Measurements from ENCODE around the gene URM1.
"Not testable (repeated sequence)": the region's sequence is repeated elsewhere in the genome, so short reads cannot be mapped to it uniquely, and the experiment has no call there.

Gene URM1

DNA sequence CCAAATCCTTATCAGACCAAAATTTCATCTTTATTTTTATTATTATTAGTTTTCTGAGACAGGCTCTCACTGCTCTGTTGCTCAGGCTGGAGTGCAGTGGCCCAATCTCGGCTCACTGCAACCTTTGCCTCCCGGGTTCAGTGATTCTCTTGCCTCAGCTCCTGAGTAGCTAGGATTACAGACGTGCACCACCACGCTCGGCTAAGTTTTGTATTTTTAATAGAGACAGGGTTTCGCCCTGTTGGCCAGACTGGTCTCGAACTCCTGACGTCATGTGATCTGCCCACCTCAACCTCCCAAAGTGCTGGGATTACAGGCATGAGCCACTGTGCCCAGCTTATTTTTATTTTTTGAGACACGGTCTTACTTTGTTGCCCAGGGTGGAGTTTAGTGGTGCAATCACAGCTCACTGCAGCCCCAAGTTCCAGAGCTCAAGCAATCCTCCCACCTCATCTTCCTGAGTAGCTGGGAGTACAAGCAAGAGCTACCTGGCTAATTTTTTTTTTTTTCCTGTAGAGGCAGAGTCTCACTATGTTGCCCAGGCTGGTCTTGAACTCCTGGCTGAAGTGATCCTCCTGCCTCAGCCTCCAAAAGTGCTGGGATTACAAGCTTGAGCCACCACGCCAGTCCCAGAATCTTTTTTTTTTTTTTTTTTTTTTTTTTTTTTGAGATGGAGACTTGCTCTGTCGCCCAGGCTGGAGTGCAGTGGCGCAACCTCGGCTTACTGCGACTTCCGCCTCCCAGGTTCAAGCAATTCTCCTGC lies 32.1 kb upstream of the URM1 start:
- H3K36me3 ChIP-seq (ENCODE audit: insufficient read depth, low read length) = peaks cover 14% of the 10 kb centered on the region
- H3K9ac ChIP-seq (ENCODE audit: low read length); H3K27ac ChIP-seq (ENCODE audit: low read depth, low read length); H3K4me3 ChIP-seq (ENCODE audit: low read depth in 1 of 2, low read length in 2 of 2); H3K4me1 ChIP-seq (ENCODE audit: insufficient read depth, low read length); H3K9me3 ChIP-seq (ENCODE audit: low read length); H3K27me3 ChIP-seq (ENCODE audit: control insufficient read depth in 1 of 2, insufficient read depth in 2 of 2, low read length in 2 of 2): not testable (repeated sequence)

- Histone ChIP-seq H3K4me3 (ENCODE audit: low read depth in 1 of 2, low read length in 2 of 2) (peak within 1 kb of the TSS; percentile 68 to 72), H3K9me3 (ENCODE audit: low read length) (no peaks in the 10 kb centered on the region), H3K36me3 (ENCODE audit: insufficient read depth, low read length) (peaks cover 24% of the 10 kb centered on the region), H3K9ac (ENCODE audit: low read length) (peak within 1 kb of the TSS; percentile 53), H3K27me3 (ENCODE audit: control insufficient read depth in 1 of 2, insufficient read depth in 2 of 2, low read length in 2 of 2) (no peaks in the 10 kb centered on the region), H3K4me1 (ENCODE audit: insufficient read depth, low read length) (peaks cover 6% of the 10 kb centered on the region), H3K27ac (ENCODE audit: low read depth, low read length) (peak within 1 kb of the TSS; percentile 59)
These were observed 31.1 kb upstream of the URM1 start, which contains the start of gene SLC27A4 for GRCh38 chr9:128339761-128340690. TSS of gene SLC27A4 (plus strand) at chr9:128340527. CDS start at chr9:128343133, 2,606 bp downstream.

- H3K9me3 ChIP-seq (ENCODE audit: low read length) = no peaks in the 10 kb centered on the region
- H3K9ac ChIP-seq (ENCODE audit: low read length) = peak overlapping the region; percentile 53
- H3K36me3 ChIP-seq (ENCODE audit: insufficient read depth, low read length) = peaks cover 32% of the 10 kb centered on the region
- peak overlapping the region; percentile 52 for H3K27ac ChIP-seq (ENCODE audit: low read depth, low read length)
- H3K4me3 ChIP-seq (ENCODE audit: low read depth in 1 of 2, low read length in 2 of 2) = peak overlapping the region; percentile 66 to 68
- no peaks in the 10 kb centered on the region for H3K27me3 ChIP-seq (ENCODE audit: control insufficient read depth in 1 of 2, insufficient read depth in 2 of 2, low read length in 2 of 2)
- H3K4me1 ChIP-seq (ENCODE audit: insufficient read depth, low read length) = peaks cover 6% of the 10 kb centered on the region
These were observed 30.3 kb upstream of the URM1 start for GRCh38 chr9:128340691-128341434.

DNA sequence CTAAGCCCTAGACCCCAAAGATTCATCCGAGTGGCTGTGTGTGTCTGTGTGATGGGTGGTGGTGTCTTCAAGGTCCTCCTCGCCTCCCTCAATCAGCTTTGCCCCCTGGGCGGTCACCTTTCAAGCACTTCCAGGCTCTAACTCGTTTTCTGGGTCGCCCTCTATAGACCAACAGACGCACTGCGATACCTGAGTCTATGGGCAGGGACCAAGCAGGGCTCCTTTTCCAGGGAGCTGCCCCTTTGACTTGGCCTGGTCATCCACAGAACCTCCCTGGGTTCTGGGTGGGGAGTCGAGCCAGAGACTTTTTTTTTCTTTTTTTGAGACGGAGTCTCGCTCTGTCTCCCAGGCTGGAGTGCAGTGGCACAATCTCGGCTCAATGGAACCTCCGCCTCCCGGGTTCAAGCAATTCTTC lies 29.7 kb upstream of the URM1 start:
- Histone ChIP-seq H3K4me3 (ENCODE audit: low read depth in 1 of 2, low read length in 2 of 2) (peak overlapping the region; percentile 66 to 68), H3K4me1 (ENCODE audit: insufficient read depth, low read length) (peaks cover 6% of the 10 kb centered on the region), H3K9me3 (ENCODE audit: low read length) (no peaks in the 10 kb centered on the region), H3K9ac (ENCODE audit: low read length) (peak overlapping the region; percentile 53), H3K27ac (ENCODE audit: low read depth, low read length) (no peak overlapping the region), H3K27me3 (ENCODE audit: control insufficient read depth in 1 of 2, insufficient read depth in 2 of 2, low read length in 2 of 2) (no peaks in the 10 kb centered on the region), H3K36me3 (ENCODE audit: insufficient read depth, low read length) (peaks cover 35% of the 10 kb centered on the region)

- Histone ChIP-seq H3K9me3 (ENCODE audit: low read length) (no peaks in the 10 kb centered on the region), H3K4me1 (ENCODE audit: insufficient read depth, low read length) (peaks cover 6% of the 10 kb centered on the region), H3K27ac (ENCODE audit: low read depth, low read length) (no peak overlapping the region), H3K36me3 (ENCODE audit: insufficient read depth, low read length) (peaks cover 47% of the 10 kb centered on the region), H3K27me3 (ENCODE audit: control insufficient read depth in 1 of 2, insufficient read depth in 2 of 2, low read length in 2 of 2) (no peaks in the 10 kb centered on the region), H3K9ac (ENCODE audit: low read length) (no peak overlapping the region), H3K4me3 (ENCODE audit: low read depth in 1 of 2, low read length in 2 of 2) (no peak overlapping the region)
These were observed 28.0 kb upstream of the URM1 start for GRCh38 chr9:128342971-128343680.

DNA sequence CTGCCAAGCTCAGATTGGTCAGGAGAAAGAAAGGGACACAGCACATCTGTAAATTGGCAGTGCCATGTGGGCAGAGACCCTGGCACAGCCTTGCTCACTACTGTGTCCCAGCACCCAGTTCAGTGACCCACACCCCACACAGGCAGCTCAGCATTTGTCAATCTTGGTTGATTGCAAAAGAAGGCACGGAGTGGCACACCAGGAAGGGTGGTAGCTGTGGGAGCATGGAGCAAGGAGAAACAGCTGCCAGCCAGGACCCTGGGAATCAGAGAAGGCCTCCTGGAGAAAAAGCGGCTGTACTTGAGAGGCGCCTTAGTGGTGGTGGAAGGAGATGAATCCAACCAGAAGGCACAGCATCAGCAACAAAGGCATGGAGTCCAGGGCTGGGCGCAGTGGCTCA lies 27.3 kb upstream of the URM1 start:
- Histone ChIP-seq H3K9me3 (ENCODE audit: low read length) (no peaks in the 10 kb centered on the region), H3K9ac (ENCODE audit: low read length) (no peak overlapping the region), H3K27me3 (ENCODE audit: control insufficient read depth in 1 of 2, insufficient read depth in 2 of 2, low read length in 2 of 2) (no peaks in the 10 kb centered on the region), H3K4me1 (ENCODE audit: insufficient read depth, low read length) (peaks cover 6% of the 10 kb centered on the region), H3K36me3 (ENCODE audit: insufficient read depth, low read length) (peaks cover 53% of the 10 kb centered on the region), H3K4me3 (ENCODE audit: low read depth in 1 of 2, low read length in 2 of 2) (no peak overlapping the region), H3K27ac (ENCODE audit: low read depth, low read length) (no peak overlapping the region)

GRCh38 chr9:128344931-128345605 lies 26.1 kb upstream of the URM1 start:
- H3K36me3 ChIP-seq (ENCODE audit: insufficient read depth, low read length) = peaks cover 62% of the 10 kb centered on the region
- peaks cover 6% of the 10 kb centered on the region for H3K4me1 ChIP-seq (ENCODE audit: insufficient read depth, low read length)
- no peak overlapping the region for H3K4me3 ChIP-seq (ENCODE audit: low read depth in 1 of 2, low read length in 2 of 2)

DNA sequence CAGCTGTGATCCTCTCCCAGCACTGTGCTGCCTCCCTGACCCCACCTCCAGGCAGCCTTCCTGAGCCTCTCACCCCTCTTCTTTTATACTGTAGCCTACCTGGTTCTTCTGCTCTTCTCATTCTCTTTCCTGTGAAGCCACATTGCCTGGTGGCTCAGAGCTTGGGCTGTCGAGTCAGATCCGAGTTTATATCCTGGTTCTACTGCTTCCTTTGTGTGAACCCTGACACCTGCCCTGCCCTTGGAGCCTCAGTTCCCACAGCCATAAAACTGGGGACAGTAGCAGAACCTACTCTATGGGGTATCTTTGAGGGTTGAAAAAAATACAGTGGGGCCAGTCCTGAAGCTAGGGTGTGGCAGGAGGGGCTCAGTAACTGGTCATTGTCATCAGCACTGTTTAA lies 22.0 kb upstream of the URM1 start:
- no peak overlapping the region for H3K9ac ChIP-seq (ENCODE audit: low read length)
- H3K36me3 ChIP-seq (ENCODE audit: insufficient read depth, low read length) = peaks cover 61% of the 10 kb centered on the region
- no peaks in the 10 kb centered on the region for H3K27me3 ChIP-seq (ENCODE audit: control insufficient read depth in 1 of 2, insufficient read depth in 2 of 2, low read length in 2 of 2)
- H3K9me3 ChIP-seq (ENCODE audit: low read length) = no peaks in the 10 kb centered on the region
- H3K4me1 ChIP-seq (ENCODE audit: insufficient read depth, low read length) = no peaks in the 10 kb centered on the region
- no peak overlapping the region for H3K27ac ChIP-seq (ENCODE audit: low read depth, low read length)
- no peak overlapping the region for H3K4me3 ChIP-seq (ENCODE audit: low read depth in 1 of 2, low read length in 2 of 2)

More at GRCh38 chr9:128344931-128345605, 26.1 kb upstream of the URM1 start:
- no peak overlapping the region for H3K27ac ChIP-seq (ENCODE audit: low read depth, low read length)
- no peaks in the 10 kb centered on the region for H3K27me3 ChIP-seq (ENCODE audit: control insufficient read depth in 1 of 2, insufficient read depth in 2 of 2, low read length in 2 of 2)
- no peaks in the 10 kb centered on the region for H3K9me3 ChIP-seq (ENCODE audit: low read length)
- H3K9ac ChIP-seq (ENCODE audit: low read length) = no peak overlapping the region

DNA sequence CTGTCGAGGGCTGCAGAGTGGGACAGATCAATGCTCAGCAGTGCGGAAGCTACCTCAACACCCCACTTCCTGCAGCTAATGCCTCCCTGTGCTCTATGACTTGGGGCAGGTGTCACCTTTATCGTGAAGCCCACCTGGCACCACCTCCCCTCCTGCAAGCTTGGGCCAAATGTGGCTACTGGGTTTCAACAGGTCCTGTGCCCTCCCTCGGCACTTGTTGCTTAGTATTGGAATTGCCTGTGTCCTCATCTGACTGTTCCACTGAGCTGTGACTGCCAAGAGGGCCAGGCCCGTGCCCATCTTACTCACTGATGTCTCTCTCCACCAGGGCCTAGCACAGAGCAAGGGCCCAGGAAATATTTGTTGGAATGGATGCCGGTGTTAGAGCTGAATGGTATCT lies 21.4 kb upstream of the URM1 start:
- Histone ChIP-seq H3K27ac (ENCODE audit: low read depth, low read length) (no peak overlapping the region), H3K36me3 (ENCODE audit: insufficient read depth, low read length) (peaks cover 57% of the 10 kb centered on the region)

DNA sequence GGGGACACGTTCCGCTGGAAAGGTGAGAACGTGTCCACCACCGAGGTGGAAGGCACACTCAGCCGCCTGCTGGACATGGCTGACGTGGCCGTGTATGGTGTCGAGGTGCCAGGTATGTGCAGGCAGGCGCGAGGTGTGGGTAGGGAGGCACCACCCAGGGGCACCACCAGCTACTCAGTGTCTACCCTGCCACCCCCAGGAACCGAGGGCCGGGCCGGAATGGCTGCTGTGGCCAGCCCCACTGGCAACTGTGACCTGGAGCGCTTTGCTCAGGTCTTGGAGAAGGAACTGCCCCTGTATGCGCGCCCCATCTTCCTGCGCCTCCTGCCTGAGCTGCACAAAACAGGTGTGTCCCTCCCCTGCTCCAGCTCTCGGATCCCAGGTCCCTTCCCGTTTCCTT lies 15.7 kb upstream of the URM1 start:
- peaks cover 29% of the 10 kb centered on the region for H3K36me3 ChIP-seq (ENCODE audit: insufficient read depth, low read length)
- no peak overlapping the region for H3K4me3 ChIP-seq (ENCODE audit: low read depth in 1 of 2, low read length in 2 of 2)
- no peak overlapping the region for H3K27ac ChIP-seq (ENCODE audit: low read depth, low read length)
- H3K27me3 ChIP-seq (ENCODE audit: control insufficient read depth in 1 of 2, insufficient read depth in 2 of 2, low read length in 2 of 2) = no peaks in the 10 kb centered on the region
- H3K9me3 ChIP-seq (ENCODE audit: low read length) = no peaks in the 10 kb centered on the region
- no peaks in the 10 kb centered on the region for H3K4me1 ChIP-seq (ENCODE audit: insufficient read depth, low read length)
- H3K9ac ChIP-seq (ENCODE audit: low read length) = no peak overlapping the region

More for the DNA sequence above, 21.4 kb upstream of the URM1 start:
- no peaks in the 10 kb centered on the region for H3K9me3 ChIP-seq (ENCODE audit: low read length)
- no peaks in the 10 kb centered on the region for H3K27me3 ChIP-seq (ENCODE audit: control insufficient read depth in 1 of 2, insufficient read depth in 2 of 2, low read length in 2 of 2)
- H3K4me3 ChIP-seq (ENCODE audit: low read depth in 1 of 2, low read length in 2 of 2) = no peak overlapping the region
- H3K9ac ChIP-seq (ENCODE audit: low read length) = no peak overlapping the region
- H3K4me1 ChIP-seq (ENCODE audit: insufficient read depth, low read length) = no peaks in the 10 kb centered on the region
